H1 (cell line): ENCODE measurements around the gene SUMF1. TPM values are rescaled to one million over a fixed set of nuclear protein-coding genes. Genes with fewer than 3 reads are reported as not detected.

Experiments
- CTCF ChIA-PET: fragments of 300-600 bp; sonication (Branson Sonifier 250); formaldehyde crosslinking; loops from one replicate; lab custom pipeline; 2021; ENCODE audit not compliant: partially characterized antibody; lab: Charles Lee
- POLR2A ChIA-PET: fragments of 300-600 bp; sonication (Branson Sonifier 250); formaldehyde crosslinking; loops from one replicate; lab custom pipeline; 2021; ENCODE audit warnings: inconsistent platforms; ENCODE audit not compliant: partially characterized antibody; lab: Charles Lee
- DNase-seq, 2 experiments: peaks; one replicate each; pipeline versions ENCODE4 v3.0.0 to v3.0.0-alpha.2; 2010 to 2022; ENCODE audit warnings: low spot score in 2 of 2, low read depth in 1 of 2, mixed read lengths in 1 of 2
- FAIRE-seq: peaks from 2 replicates; lab custom pipeline; 2011; peaks lifted over from hg19 to GRCh38; lab: Jason Lieb, UNC
- H2AFZ ChIP-seq: 2 replicates; pipeline ENCODE4 v1.8.1; 2012; ENCODE audit warnings: low read length, inconsistent platforms
- H2AK5ac ChIP-seq: 2 replicates; pipeline ENCODE4 v1.6.1; 2013; ENCODE audit warnings: low read depth, low read length
- H2BK120ac ChIP-seq: replicated peaks from 2 replicates; pipeline ENCODE3; 2013; ENCODE audit warnings: low read depth, low read length, inconsistent platforms
- H2BK12ac ChIP-seq: 2 replicates; pipeline ENCODE4 v1.6.1; 2013; ENCODE audit warnings: low read depth, low read length
- H2BK15ac ChIP-seq: 2 replicates; pipeline ENCODE4 v1.6.1; 2013; ENCODE audit warnings: low read length
- H2BK20ac ChIP-seq: 2 replicates; pipeline ENCODE4 v1.6.1; 2013; ENCODE audit warnings: low read length
- H2BK5ac ChIP-seq: 2 replicates; pipeline ENCODE4 v1.6.1; 2013; ENCODE audit warnings: low read depth, low read length
- H3K14ac ChIP-seq: 2 replicates; pipeline ENCODE4 v1.6.1; 2013; ENCODE audit warnings: inconsistent platforms; ENCODE audit not compliant: insufficient read length
- H3K18ac ChIP-seq: 2 replicates; pipeline ENCODE4 v1.6.1; 2013; ENCODE audit warnings: low read length; ENCODE audit errors: extremely low read depth
- H3K23ac ChIP-seq: 2 replicates; pipeline ENCODE4 v1.6.1; 2013; ENCODE audit warnings: inconsistent platforms; ENCODE audit not compliant: insufficient read length
- H3K23me2 ChIP-seq: 2 replicates; pipeline ENCODE4 v1.6.1; 2013; ENCODE audit warnings: low read depth, low read length
- H3K27ac ChIP-seq: 2 replicates; pipeline ENCODE4 v1.6.1; 2011; ENCODE audit warnings: low read depth, low read length, inconsistent platforms
- H3K27me3 ChIP-seq, 4 experiments: replicated peaks in 1 of 4; 1 replicate in 1 of 4; 2 replicates in 3 of 4; pipeline versions ENCODE4 v1.6.1 to v1.8.1; 2011 to 2013; ENCODE audit warnings: low read length in 3 of 4, mild to moderate bottlenecking in 3 of 4, inconsistent platforms in 2 of 4, mixed read lengths in 2 of 4, moderate library complexity in 1 of 4; ENCODE audit not compliant: control insufficient read depth in 3 of 4, insufficient read depth in 3 of 4; ENCODE audit errors: extremely low read depth in 1 of 4
- H3K36me3 ChIP-seq, 4 experiments: 2 replicates each; pipeline versions ENCODE4 v1.6.1 to v1.8.1; 2011 to 2013; ENCODE audit warnings: mild to moderate bottlenecking in 4 of 4, low read length in 3 of 4, moderate library complexity in 2 of 4, control low read depth in 1 of 4, inconsistent platforms in 1 of 4; ENCODE audit not compliant: insufficient read depth in 4 of 4, control insufficient read depth in 2 of 4
- H3K4ac ChIP-seq: replicated peaks from 2 replicates; pipeline ENCODE3; 2013; ENCODE audit warnings: low read length, low read depth, mixed read lengths, inconsistent platforms; ENCODE audit not compliant: insufficient read length
- H3K4me1 ChIP-seq, 4 experiments: replicated peaks in 1 of 4; 1 replicate in 1 of 4; 2 replicates in 3 of 4; pipeline versions ENCODE4 v1.6.1 to v1.8.1; 2011 to 2013; ENCODE audit warnings: low read length in 3 of 4, inconsistent platforms in 2 of 4, mixed read lengths in 1 of 4; ENCODE audit not compliant: insufficient read depth in 4 of 4, control insufficient read depth in 3 of 4
- H3K4me2 ChIP-seq, 2 experiments: 2 replicates each; pipeline versions ENCODE4 v1.6.1 to v1.8.1; 2011 to 2013; ENCODE audit warnings: low read depth in 2 of 2, low read length in 2 of 2, control low read depth in 1 of 2, inconsistent platforms in 1 of 2, mild to moderate bottlenecking in 1 of 2; ENCODE audit not compliant: insufficient read depth in 1 of 2
- H3K4me3 ChIP-seq, 4 experiments: fragments of 200-600, 300-600 bp in 1 of 4; sonication (generic), shearing (Covaris generic), sonication (Bioruptor Twin) in 1 of 4; 2 replicates each; pipeline versions ENCODE4 v1.5.1 to v1.8.1; 2011 to 2016; ENCODE audit warnings: low read length in 4 of 4, low read depth in 3 of 4, control low read depth in 2 of 4, inconsistent platforms in 2 of 4, mild to moderate bottlenecking in 2 of 4, mixed read lengths in 1 of 4, moderate library complexity in 1 of 4; ENCODE audit not compliant: insufficient read depth in 2 of 4; ENCODE audit errors: extremely low read depth in 1 of 4
- H3K56ac ChIP-seq: replicated peaks from 2 replicates; pipeline ENCODE3; 2013; ENCODE audit warnings: low read depth, mild to moderate bottlenecking, mixed read lengths, low read length, inconsistent platforms; ENCODE audit not compliant: insufficient read length
- H3K79me1 ChIP-seq: 2 replicates; pipeline ENCODE4 v1.6.1; 2013; ENCODE audit warnings: low read depth, low read length, control low read depth
- H3K79me2 ChIP-seq, 2 experiments: 2 replicates each; pipeline versions ENCODE4 v1.6.1 to v1.8.1; 2012 to 2013; ENCODE audit warnings: low read length in 2 of 2, mild to moderate bottlenecking in 2 of 2, inconsistent platforms in 1 of 2; ENCODE audit not compliant: insufficient read depth in 2 of 2, control insufficient read depth in 1 of 2
- H3K9ac ChIP-seq, 4 experiments: replicated peaks in 1 of 4; 1 replicate in 1 of 4; 2 replicates in 3 of 4; pipeline versions ENCODE4 v1.6.1 to v1.8.1; 2011 to 2013; ENCODE audit warnings: low read depth in 3 of 4, low read length in 3 of 4, control low read depth in 2 of 4, mild to moderate bottlenecking in 2 of 4, moderate library complexity in 2 of 4, inconsistent platforms in 1 of 4; ENCODE audit errors: extremely low read depth in 1 of 4
- H3K9me3 ChIP-seq, 2 experiments: 2 replicates each; pipeline versions ENCODE4 v1.6.1 to v1.8.1; 2012 to 2013; ENCODE audit warnings: mild to moderate bottlenecking in 2 of 2, moderate library complexity in 2 of 2, control low read depth in 1 of 2, inconsistent platforms in 1 of 2, low read depth in 1 of 2, low read length in 1 of 2, mixed read lengths in 1 of 2; ENCODE audit not compliant: insufficient read depth in 2 of 2
- H4K20me1 ChIP-seq, 2 experiments: replicated peaks in 1 of 2; 2 replicates each; pipeline versions ENCODE3 to v1.8.1; 2011 to 2013; ENCODE audit warnings: inconsistent platforms in 2 of 2, low read length in 2 of 2, mild to moderate bottlenecking in 1 of 2; ENCODE audit not compliant: insufficient read depth in 2 of 2, control insufficient read depth in 1 of 2
- H4K5ac ChIP-seq: 2 replicates; pipeline ENCODE4 v1.6.1; 2013; ENCODE audit warnings: low read length, low read depth, mixed read lengths, inconsistent platforms; ENCODE audit not compliant: insufficient read length
- H4K8ac ChIP-seq: 2 replicates; pipeline ENCODE4 v1.8.0; 2013; ENCODE audit warnings: mild to moderate bottlenecking, moderate library complexity, low read length, inconsistent platforms; ENCODE audit not compliant: insufficient read depth; ENCODE audit errors: extremely low read depth
- H4K91ac ChIP-seq: replicated peaks from 2 replicates; pipeline ENCODE3; 2013; ENCODE audit warnings: low read length, mixed read lengths, inconsistent platforms; ENCODE audit not compliant: insufficient read length
- CHD2 ChIP-seq: IDR thresholded peaks from 2 replicates; pipeline ENCODE4 v1.6.1; 2012; ENCODE audit warnings: low read length, improper control_type of control experiment
- CREB1 ChIP-seq: IDR thresholded peaks from 2 replicates; pipeline ENCODE4 v1.6.1; 2012; ENCODE audit warnings: inconsistent platforms
- KDM5A ChIP-seq: fragments of 200-600 bp; IDR thresholded peaks from 2 replicates; pipeline ENCODE4 v1.7.1; 2012; ENCODE audit warnings: mild to moderate bottlenecking, low read length, inconsistent platforms, mixed read lengths
- RBBP5 ChIP-seq: IDR thresholded peaks from 2 replicates; pipeline ENCODE4 v1.7.1; 2012; ENCODE audit warnings: low read depth, mild to moderate bottlenecking, inconsistent platforms, low read length, moderate library complexity, borderline replicate concordance
- RFX5 ChIP-seq: IDR thresholded peaks from 2 replicates; pipeline ENCODE4 v1.6.1; 2011; ENCODE audit warnings: low read depth, low read length, improper control_type of control experiment, borderline replicate concordance
- WGBS, 2 experiments: shearing (Covaris generic) in 1 of 2; methylation state at CpG; one replicate each; pipeline versions ENCODE4 v1.1.6 to v1.1.7; 2013 to 2015; ENCODE audit warnings: low lambda C conversion rate in 2 of 2, mixed read lengths in 2 of 2, inconsistent platforms in 1 of 2, low coverage in 1 of 2, missing lambda C conversion rate in 1 of 2; ENCODE audit not compliant: insufficient replicate concordance in 2 of 2, insufficient coverage in 1 of 2, insufficient read length in 1 of 2; ENCODE audit errors: extremely low coverage in 1 of 2, missing lambda C conversion rate in 1 of 2; 5-methylcytosine and 5-hydroxymethylcytosine counted together
- polyA plus RNA-seq, 7 experiments: library from polyadenylated mRNA; depleted of rRNA in 3 of 7; stranded (reverse) in 5 of 7; unstranded in 2 of 7; fragments of >200 nt in 5 of 7; fragments of 200-250 nt in 2 of 7; gene quantifications; 1 replicate in 5 of 7; 2 replicates in 1 of 7; 4 replicates in 1 of 7; pipeline versions ENCODE4 v1.2.1 to v1.2.3, GENCODE V29; 2011 to 2013; ENCODE audit warnings: missing spikeins in 2 of 7, mixed read lengths in 2 of 7
- total RNA-seq: library from RNA; stranded (reverse); fragmentation: NEBNext Ultra II Directional; extraction: Animal tissue kit (Norgen Biotek cat#: 25700); gene quantifications from 2 replicates; pipeline ENCODE4 v1.2.1, GENCODE V29; 2021

Gene SUMF1
- total and polyA plus RNA-seq, 2 of the 8 experiments (the other 6 are each of a cell fraction or from before 2014, with no cell fraction given) = 12.5 to 15.0 TPM

GRCh38 chr3:4515916-4516579 lies 49.0 kb upstream of the SUMF1 start:
- Histone ChIP-seq H2BK5ac (no peak overlapping the region), H3K4ac (no peak overlapping the region), H3K23me2 (no peaks in the 10 kb centered on the region), H3K9ac (no peak overlapping the region), H4K8ac (no peak overlapping the region), H2AK5ac (no peak overlapping the region), H3K4me2 (no peak overlapping the region), H3K36me3 (no peaks in the 10 kb centered on the region), H3K79me1 (no peaks in the 10 kb centered on the region), H3K4me1 (peaks cover 5 to 17% (median 11%) of the 10 kb centered on the region in 4 experiments; a peak in 5 of 7 replicates), H2BK20ac (0 out of 2 replicates have a peak overlapping the region, but pooled peaks have one; percentile 35), H2BK12ac (no peak overlapping the region), H3K79me2 (no peaks in the 10 kb centered on the region), H3K9me3 (no peaks in the 10 kb centered on the region), H3K27me3 (no peaks in the 10 kb centered on the region; a peak in 1 of 7 replicates), H3K18ac (no peak overlapping the region), H2AFZ (no peak overlapping the region), H4K5ac (no peak overlapping the region), H2BK15ac (no peak overlapping the region), H3K56ac (no peak overlapping the region), H3K23ac (no peak overlapping the region), H3K14ac (no peak overlapping the region), H4K20me1 (no peaks in the 10 kb centered on the region), H4K91ac (no peak overlapping the region), H2BK120ac (no peak overlapping the region), H3K4me3 (no peak overlapping the region), H3K27ac (no peak overlapping the region)
- WGBS, 2 experiments = 82% methylated on average over 7 of the region's 7 CpGs; no CpG with 5 or more reads in 1 of the 2 experiments
- CTCF ChIA-PET = interaction anchor here (1.1 to 1.5 kb wide), 2 partner anchors 11 to 165 kb away, joined by 3 to 4 read pairs; no protein-coding TSS in a partner anchor
- DNase-seq (no peak), FAIRE-seq (no peak)
- POLR2A ChIA-PET = interaction anchor here (2.4 kb wide), 1 partner anchor 23 kb away, joined by 15 read pairs; the partner anchor contains the start of gene ITPR1
- no peak for TF ChIP-seq RFX5
- TF ChIP-seq CHD2 = no peak
- TF ChIP-seq RBBP5 = no peak
- no peak for TF ChIP-seq KDM5A
- no peak for TF ChIP-seq CREB1
